ENCODE data around the gene RNF213.

- TF ChIP-seq, protein P1, sequence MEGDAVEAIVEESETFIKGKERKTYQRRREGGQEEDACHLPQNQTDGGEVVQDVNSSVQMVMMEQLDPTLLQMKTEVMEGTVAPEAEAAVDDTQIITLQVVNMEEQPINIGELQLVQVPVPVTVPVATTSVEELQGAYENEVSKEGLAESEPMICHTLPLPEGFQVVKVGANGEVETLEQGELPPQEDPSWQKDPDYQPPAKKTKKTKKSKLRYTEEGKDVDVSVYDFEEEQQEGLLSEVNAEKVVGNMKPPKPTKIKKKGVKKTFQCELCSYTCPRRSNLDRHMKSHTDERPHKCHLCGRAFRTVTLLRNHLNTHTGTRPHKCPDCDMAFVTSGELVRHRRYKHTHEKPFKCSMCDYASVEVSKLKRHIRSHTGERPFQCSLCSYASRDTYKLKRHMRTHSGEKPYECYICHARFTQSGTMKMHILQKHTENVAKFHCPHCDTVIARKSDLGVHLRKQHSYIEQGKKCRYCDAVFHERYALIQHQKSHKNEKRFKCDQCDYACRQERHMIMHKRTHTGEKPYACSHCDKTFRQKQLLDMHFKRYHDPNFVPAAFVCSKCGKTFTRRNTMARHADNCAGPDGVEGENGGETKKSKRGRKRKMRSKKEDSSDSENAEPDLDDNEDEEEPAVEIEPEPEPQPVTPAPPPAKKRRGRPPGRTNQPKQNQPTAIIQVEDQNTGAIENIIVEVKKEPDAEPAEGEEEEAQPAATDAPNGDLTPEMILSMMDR (IDR thresholded peaks at IDR 0.05): no peak
- TF ChIP-seq EP300 (IDR thresholded peaks at IDR 0.05): no peak
- TF ChIP-seq POLR2A (IDR thresholded peaks at IDR 0.05): no peak
Observed at GRCh38 chr17:80376531-80376930, 115.9 kb downstream of the RNF213 start.
